ENCODE measurements around the gene MTM1.

MTM1 gene

GRCh38 chrX:150599226-150599625, 30.8 kb downstream of the MTM1 start:
- H3K36me3 ChIP-seq (ENCODE audit: control insufficient read depth in 2 of 2, insufficient read depth in 1 of 2, low read length in 2 of 2) = peaks cover 0 to 6% of the 10 kb centered on the region in 2 experiments; a peak in 2 of 3 replicates
- no peak overlapping the region for H3K27ac ChIP-seq (ENCODE audit: extremely low read depth, low read depth, low read length)
- no peaks in the 10 kb centered on the region for H3K4me1 ChIP-seq (ENCODE audit: control insufficient read depth, insufficient read depth, low read length)
- TF ChIP-seq ZNF561 (tag by site-specific recombination; IDR thresholded peaks at IDR 0.05; ENCODE audit: borderline replicate concordance) (no peak), SP2 (tag by site-specific recombination; IDR thresholded peaks at IDR 0.05) (no peak), ZNF146 (tag by site-specific recombination; IDR thresholded peaks at IDR 0.05) (no peak), ZNF701 (tag by site-specific recombination; IDR thresholded peaks at IDR 0.05) (no peak), ZNF221 (tag by site-specific recombination; IDR thresholded peaks at IDR 0.05; ENCODE audit: borderline replicate concordance) (no peak), ZNF426 (tag by site-specific recombination; IDR thresholded peaks at IDR 0.05) (no peak), KLF8 (tag by site-specific recombination; IDR thresholded peaks at IDR 0.05) (no peak), ZBTB20 (tag by site-specific recombination; IDR thresholded peaks at IDR 0.05) (no peak), ZNF514 (tag by site-specific recombination; IDR thresholded peaks at IDR 0.05) (no peak), ZNF645 (tag by site-specific recombination; IDR thresholded peaks at IDR 0.05) (no peak), ZNF560 (tag by site-specific recombination; IDR thresholded peaks at IDR 0.05; ENCODE audit: borderline replicate concordance) (no peak), SALL2 (tag by site-specific recombination; IDR thresholded peaks at IDR 0.05; ENCODE audit: borderline replicate concordance) (no peak), KLF1 (tag by site-specific recombination; IDR thresholded peaks at IDR 0.05) (no peak), ZNF76 (tag by site-specific recombination; IDR thresholded peaks at IDR 0.05; ENCODE audit: borderline replicate concordance, low read depth) (no peak)
- POLR2A ChIA-PET = no interaction called here
- no peak overlapping the region for H3K4me3 ChIP-seq (ENCODE audit: low read depth, low read length)
- H3K9me3 ChIP-seq (ENCODE audit: control insufficient read depth, insufficient read depth, low read depth, low read length) = no peaks in the 10 kb centered on the region
- CTCF ChIA-PET = interaction anchor here (0.6 to 2.7 kb wide), 3 partner anchors 11 to 64 kb away, joined by 3 to 8 read pairs (median 4); no protein-coding TSS in a partner anchor

GRCh38 chrX:150602296-150602695, 33.9 kb downstream of the MTM1 start:
- TF ChIP-seq HIC1 (tag by site-specific recombination; IDR thresholded peaks at IDR 0.05) = no peak
- no peak for TF ChIP-seq ZNF555 (tag by site-specific recombination; conservative IDR thresholded peaks at IDR 0.05)
- TF ChIP-seq, protein P1, sequence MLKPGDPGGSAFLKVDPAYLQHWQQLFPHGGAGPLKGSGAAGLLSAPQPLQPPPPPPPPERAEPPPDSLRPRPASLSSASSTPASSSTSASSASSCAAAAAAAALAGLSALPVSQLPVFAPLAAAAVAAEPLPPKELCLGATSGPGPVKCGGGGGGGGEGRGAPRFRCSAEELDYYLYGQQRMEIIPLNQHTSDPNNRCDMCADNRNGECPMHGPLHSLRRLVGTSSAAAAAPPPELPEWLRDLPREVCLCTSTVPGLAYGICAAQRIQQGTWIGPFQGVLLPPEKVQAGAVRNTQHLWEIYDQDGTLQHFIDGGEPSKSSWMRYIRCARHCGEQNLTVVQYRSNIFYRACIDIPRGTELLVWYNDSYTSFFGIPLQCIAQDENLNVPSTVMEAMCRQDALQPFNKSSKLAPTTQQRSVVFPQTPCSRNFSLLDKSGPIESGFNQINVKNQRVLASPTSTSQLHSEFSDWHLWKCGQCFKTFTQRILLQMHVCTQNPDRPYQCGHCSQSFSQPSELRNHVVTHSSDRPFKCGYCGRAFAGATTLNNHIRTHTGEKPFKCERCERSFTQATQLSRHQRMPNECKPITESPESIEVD (tag by site-specific recombination; IDR thresholded peaks at IDR 0.05) = no peak
- TF ChIP-seq ZNF544 (tag by site-specific recombination; IDR thresholded peaks at IDR 0.05) = no peak
- no peak for TF ChIP-seq ZNF707 (tag by site-specific recombination; IDR thresholded peaks at IDR 0.05)
- no peak for TF ChIP-seq ZNF302 (tag by site-specific recombination; IDR thresholded peaks at IDR 0.05; ENCODE audit: low read depth)
- TF ChIP-seq ZNF777 (tag by site-specific recombination; IDR thresholded peaks at IDR 0.05; ENCODE audit: borderline replicate concordance) = no peak
- no peak for TF ChIP-seq ZNF658 (tag by site-specific recombination; IDR thresholded peaks at IDR 0.05)
- no peak for TF ChIP-seq ZNF324 (tag by site-specific recombination; IDR thresholded peaks at IDR 0.05)
- no peak for TF ChIP-seq ZNF211 (tag by site-specific recombination; IDR thresholded peaks at IDR 0.05; ENCODE audit: low read depth)
- no peak for TF ChIP-seq ZNF510 (tag by site-specific recombination; IDR thresholded peaks at IDR 0.05; ENCODE audit: insufficient replicate concordance)
- TF ChIP-seq GLI2 (tag by site-specific recombination; IDR thresholded peaks at IDR 0.05; ENCODE audit: borderline replicate concordance, low read depth) = no peak
- no peak for TF ChIP-seq ZNF155 (tag by site-specific recombination; IDR thresholded peaks at IDR 0.05)
- no peak for TF ChIP-seq BCL11A (tag by site-specific recombination; IDR thresholded peaks at IDR 0.05; ENCODE audit: low read depth)
- TF ChIP-seq ZNF660 (tag by site-specific recombination; IDR thresholded peaks at IDR 0.05) = no peak
- TF ChIP-seq ZNF639 (tag by site-specific recombination; IDR thresholded peaks at IDR 0.05) = no peak
- CTCF ChIA-PET = no interaction called here
- POLR2A ChIA-PET = no interaction called here
- peaks cover 0 to 6% of the 10 kb centered on the region in 2 experiments; a peak in 1 of 3 replicates for H3K36me3 ChIP-seq (ENCODE audit: control insufficient read depth in 2 of 2, insufficient read depth in 1 of 2, low read length in 2 of 2)
- H3K27ac ChIP-seq (ENCODE audit: extremely low read depth, low read depth, low read length) = no peak overlapping the region
- H3K4me3 ChIP-seq (ENCODE audit: low read depth, low read length) = no peak overlapping the region
- no peaks in the 10 kb centered on the region for H3K9me3 ChIP-seq (ENCODE audit: control insufficient read depth, insufficient read depth, low read depth, low read length)
- no peaks in the 10 kb centered on the region for H3K4me1 ChIP-seq (ENCODE audit: control insufficient read depth, insufficient read depth, low read length)
